Measurements from ENCODE around the gene GRM8.

GRCh38 chr7:126637538-126637937, 615.2 kb downstream of the GRM8 start:
- TF ChIP-seq CTCF (IDR thresholded peaks at IDR 0.05) (no peak), POLR2A (IDR thresholded peaks at IDR 0.05) (no peak)
